ENCODE measurements around the gene SLAMF7.
"Not testable (repeated sequence)": the region's sequence is repeated elsewhere in the genome, so short reads cannot be mapped to it uniquely, and the experiment has no call there.

DNA sequence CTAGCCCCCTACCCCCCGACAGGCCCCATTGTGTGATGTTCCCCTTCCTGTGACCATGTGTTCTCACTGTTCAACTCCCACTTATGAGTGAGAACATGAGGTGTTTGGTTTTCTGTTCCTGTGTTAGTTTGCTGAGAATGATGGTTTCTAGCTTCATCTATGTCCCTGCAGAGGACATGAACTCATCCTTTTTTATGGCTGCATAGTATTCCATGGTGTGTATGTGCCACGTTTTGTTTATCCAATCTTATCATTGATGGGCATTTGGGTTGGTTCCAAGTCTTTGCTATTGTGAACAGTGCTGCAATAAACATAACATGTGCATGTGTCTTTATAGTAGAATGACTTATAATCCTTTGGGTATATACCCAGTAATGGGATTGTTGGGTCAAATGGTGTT, 7.5 kb upstream of the SLAMF7 start:
- not testable (repeated sequence) for TF ChIP-seq POLR2A, CTCF (IDR thresholded peaks at IDR 0.05)
